Dedifferentiated amniotic fluid mesenchymal stem cell (primary cell): Measurements from ENCODE around the gene FBXL16.
"Not testable (repeated sequence)": the region's sequence is repeated elsewhere in the genome, so short reads cannot be mapped to it uniquely, and the experiment has no call there.

Experiments used
- DNase-seq: peaks from one replicate; pipeline ENCODE4 v3.0.0-alpha.2; 2016; ENCODE audit errors: extremely low spot score

Gene FBXL16, protein sequence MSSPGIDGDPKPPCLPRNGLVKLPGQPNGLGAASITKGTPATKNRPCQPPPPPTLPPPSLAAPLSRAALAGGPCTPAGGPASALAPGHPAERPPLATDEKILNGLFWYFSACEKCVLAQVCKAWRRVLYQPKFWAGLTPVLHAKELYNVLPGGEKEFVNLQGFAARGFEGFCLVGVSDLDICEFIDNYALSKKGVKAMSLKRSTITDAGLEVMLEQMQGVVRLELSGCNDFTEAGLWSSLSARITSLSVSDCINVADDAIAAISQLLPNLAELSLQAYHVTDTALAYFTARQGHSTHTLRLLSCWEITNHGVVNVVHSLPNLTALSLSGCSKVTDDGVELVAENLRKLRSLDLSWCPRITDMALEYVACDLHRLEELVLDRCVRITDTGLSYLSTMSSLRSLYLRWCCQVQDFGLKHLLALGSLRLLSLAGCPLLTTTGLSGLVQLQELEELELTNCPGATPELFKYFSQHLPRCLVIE

DNA sequence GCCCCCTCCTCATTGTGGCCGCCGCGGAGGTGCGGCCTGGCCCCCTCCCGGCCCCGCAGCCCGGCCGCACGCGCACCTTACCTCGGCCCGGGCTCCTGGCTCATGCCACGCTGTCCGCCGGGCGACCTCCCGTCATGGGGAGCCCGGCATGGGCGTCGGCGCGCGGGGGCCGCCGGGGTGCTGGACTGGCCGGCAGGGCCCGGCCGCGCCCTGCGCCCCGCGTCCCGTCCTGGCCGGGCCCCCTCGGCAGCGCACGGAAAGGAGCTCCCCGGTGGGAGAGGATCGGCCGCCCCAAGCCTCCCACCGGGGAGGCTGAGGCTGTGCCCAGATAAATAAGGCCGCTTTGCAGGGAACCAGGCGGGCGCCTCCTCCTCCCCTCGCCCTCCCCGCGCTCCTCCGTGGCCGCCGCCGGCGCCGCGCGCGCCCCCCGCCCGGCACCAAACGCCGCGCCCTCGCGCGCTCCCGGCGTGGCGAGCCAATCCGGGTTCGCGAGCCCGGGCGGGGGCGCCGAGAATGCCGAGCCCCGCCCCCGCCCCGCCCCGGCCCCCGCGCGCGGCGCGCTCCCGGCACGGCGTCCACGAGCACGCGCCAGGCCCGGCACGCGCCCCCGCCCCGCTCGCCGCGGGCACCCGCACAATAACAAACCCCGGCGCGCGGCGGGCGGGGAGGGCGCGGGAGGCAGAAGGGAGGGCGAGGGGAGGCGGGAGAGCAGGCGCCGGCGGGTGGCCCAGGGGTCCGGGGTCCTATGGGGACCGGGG is at the start of gene FBXL16:
Gene FBXL16 (minus strand): TSS at position 371 of the 758 bp plus-strand sequence. CDS start 8,396 bp downstream, outside the sequence.
- DNase-seq = no peak

DNA sequence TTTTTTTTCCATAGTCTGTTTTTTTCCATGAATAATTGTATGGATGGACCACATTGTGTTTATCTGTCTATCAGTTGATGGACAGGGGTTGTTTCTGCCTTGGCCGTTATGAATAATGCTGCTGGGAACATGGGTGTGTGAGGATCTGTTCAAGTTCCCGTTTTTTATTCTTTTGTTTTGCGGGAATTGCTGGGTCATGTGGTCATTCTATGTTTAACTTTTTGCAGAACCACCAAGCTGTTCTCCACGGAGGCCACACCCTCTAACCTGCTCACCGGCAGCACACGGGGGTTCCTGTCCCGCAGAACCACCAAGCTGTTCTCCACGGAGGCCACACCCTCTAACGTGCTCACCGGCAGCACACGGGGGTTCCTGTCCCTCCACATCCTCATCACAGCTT is 49.1 kb upstream of the FBXL16 start:
- no peak for DNase-seq

DNA sequence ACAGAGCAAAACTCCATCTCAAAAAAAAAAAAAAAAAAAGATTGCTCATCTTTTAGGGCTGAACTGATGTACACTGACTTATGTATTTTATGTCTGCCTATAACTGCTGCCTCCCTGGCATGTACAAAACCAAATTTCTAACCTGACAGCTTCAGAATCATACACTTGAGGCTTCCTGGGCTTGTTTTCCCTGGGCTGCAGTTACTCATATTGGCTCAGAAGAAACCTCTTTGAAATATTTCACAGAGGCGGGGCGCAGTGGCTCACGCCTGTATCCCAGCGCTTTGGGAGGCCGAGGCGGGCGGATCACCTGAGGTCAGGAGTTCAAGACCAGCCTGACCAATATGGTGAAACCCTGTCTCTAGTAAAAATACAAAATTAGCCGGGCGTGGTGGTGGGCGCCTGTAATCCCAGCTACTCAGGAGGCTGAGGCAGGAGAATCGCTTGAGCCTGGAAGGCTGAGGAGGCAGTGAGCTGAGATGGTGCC is 48.6 kb upstream of the FBXL16 start:
- DNase-seq = not testable (repeated sequence)

DNA sequence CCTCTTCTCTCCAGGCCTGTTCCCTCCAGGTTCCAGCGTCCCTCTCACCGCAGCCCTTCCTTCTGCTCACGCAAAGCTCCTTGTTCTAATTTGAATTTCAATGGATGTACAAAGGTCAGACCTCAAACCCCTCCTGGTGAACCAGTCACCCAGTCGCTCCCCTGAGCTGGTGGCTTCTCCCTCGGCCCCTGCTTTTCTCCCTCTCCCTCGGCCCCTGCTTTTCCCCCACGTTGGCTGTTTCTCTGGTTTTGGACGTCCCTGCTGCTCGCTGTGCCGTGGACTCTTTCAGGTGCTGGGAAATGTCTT is 46.4 kb upstream of the FBXL16 start:
- no peak for DNase-seq

GRCh38 chr16:751152-752006 is 45.8 kb upstream of the FBXL16 start:
- no peak for DNase-seq

DNA sequence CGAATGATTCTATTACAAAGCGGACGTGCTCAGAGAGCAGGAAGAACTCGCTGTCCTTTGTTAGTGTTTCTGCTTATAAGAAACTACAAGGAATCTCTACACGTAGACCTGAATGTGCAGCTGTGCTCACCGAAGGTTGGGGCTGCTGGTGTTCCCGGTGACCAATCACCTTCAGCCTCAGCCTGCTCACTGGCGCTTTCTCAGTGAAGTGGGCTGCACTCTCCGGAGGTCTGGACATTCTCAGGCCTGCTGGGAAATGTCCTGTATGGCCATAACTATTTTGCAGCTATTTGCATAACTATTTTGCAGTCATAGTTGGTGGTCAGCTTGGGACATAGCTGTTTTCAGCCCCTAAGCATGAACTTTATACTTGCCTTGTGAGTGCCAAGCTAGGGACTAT is 44.9 kb upstream of the FBXL16 start:
- no peak for DNase-seq

DNA sequence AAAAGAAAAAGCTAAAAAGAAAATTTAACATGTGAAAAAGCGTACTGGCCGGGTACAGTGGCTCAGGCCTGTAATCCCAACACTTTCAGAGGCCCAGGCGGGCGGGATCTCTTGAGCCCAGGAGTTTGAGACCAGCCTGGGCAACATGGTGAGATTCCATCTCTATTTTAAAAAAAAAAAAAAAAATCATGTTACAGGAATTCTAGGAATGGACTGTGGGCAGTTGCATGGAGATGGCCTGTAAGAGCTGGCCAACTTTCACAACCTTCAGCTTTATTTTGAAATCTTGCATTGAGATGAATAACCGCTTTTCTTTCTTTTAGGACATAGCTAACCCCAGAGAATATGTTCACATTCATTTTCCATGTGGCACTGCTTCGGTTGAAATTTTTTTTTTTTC is 43.4 kb upstream of the FBXL16 start:
- peak; percentile 91 for DNase-seq

- no peak for DNase-seq
These were observed 42.6 kb upstream of the FBXL16 start for GRCh38 chr16:747978-748746.

DNA sequence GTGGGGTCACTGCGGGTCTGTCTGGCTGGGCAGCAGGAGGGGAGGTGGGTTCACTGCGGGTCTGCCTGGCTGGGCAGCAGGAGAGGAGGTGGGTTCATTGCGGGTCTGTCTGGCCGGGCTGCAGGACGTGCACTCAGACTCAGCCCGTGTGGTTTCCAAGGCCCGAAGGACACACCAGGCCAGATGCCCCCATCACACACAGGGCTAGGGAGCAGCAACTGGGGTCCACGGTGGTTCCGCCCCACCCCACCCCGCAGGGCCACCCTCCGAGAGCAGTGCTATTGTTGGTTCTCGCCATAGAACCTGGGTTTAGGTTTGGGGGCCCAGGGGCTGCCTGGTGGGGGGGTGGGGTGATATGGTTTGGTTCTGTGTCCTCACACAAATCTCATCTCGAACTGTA is 41.0 kb upstream of the FBXL16 start:
- DNase-seq = no peak

DNA sequence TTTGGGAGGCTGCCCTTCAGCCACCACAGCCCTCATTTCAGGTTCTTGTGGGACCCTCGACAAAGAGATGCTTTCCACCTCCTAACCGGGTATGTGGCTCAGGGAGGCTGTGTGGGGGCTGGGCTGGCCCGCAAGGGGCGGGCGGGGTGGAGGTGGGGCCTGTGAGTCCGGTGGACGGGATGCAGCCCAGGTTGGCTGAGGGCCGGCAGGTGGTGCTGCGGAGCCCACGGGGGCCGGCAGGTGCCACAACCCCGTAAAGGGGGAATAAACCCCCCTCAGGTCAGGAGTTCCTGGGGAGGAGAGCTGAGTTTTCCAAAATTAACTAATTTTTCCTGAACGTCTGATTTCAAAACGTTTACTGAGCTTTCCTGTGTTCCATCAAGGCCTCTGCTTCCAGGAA is 40.1 kb upstream of the FBXL16 start:
- DNase-seq = no peak

DNA sequence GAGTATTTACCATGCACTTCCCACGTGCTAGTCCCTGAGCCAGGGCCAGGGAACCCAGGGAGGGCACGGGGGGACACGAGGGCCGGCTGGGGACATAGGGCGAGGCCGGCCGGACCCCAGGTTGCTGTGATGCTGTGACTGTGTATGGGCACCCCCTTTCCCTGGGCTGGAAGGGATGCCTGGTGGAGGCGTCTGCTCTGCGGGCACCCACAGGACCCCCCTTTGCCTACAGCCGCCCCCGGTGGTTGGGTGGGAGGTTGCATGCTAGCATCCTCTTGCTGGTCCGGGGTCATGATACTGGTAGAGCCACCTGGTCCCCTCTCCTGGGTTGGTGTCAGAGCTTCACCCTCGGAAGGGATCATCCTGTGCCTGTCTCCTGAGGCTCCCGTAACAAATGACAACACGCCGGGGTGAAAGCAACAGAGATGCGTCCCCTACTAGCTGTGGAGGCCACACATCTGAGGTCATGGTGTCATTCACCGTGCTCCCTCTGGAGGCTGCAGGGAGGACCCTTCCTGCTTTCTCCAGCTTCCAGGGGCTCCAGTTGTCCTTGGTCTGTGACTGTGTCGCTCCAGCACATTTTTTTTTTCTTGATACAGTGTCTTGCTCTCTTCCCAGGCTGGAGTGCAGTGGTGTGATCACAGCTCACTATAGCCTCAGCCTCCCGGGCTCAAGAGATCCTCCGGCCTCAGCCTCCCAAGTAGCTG is 38.3 kb upstream of the FBXL16 start:
- DNase-seq = no peak

- DNase-seq = not testable (repeated sequence)
These were observed 37.3 kb upstream of the FBXL16 start for GRCh38 chr16:742894-743293.

GRCh38 chr16:741986-742629 is 36.5 kb upstream of the FBXL16 start:
- no peak for DNase-seq

DNA sequence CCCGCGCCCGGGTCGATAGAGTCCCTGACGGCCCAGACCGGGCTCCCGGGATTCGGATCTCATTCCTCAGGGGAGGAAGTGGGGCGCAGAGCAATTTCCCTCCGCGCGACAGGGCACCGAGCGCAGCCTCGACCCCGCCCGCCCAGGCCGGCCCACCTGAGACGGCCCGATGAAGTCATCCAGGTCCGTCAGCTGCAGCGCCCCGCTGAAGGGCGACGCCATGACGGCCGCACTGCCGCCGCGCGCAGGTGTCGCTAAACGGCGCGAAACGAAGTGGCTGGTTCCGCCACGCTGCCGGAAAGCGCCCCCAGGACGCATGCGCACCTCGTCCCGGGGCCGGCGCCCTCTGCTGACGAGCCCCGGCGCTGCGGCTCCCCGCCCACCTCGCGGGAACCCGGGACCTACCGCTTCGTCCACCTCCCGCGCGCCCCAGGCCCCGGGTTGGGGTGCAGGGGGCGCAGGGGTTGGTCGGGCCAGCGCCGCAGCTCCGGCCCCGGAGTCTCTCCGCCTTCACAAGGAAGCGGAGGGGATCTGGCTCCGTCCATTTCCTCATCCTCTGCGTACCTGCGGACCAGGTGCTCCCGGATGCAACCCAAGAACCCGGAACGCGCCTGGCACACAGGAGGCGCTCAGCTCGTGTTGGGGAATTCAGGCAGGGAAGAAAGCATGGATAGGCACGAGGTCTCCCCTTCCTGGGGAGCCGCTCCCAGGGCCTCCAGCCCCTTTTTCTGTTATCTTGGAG is 35.3 kb upstream of the FBXL16 start, which contains the start of gene CIAO3:
Gene CIAO3 (minus strand): TSS at position 234 of the 742 bp plus-strand sequence. CDS start 12 bp downstream, at position 222.
- DNase-seq = peak; percentile 77

DNA sequence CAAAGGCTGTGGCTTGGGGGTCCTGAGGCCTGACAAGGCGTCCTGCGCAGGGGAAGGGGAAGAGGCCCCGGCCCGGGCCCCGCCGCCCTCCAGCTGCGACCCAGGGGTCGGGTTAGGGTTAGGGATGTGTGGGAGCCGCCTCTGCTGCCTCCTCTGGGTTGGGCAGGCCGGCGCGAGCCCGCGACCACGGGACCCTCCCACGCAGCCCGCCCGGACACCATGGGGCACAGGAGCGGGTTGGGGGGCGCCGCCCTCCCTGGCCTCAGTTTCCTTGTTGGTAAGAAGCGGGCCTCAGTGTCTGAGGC is 34.8 kb upstream of the FBXL16 start:
- no peak for DNase-seq

GRCh38 chr16:739560-740458 is 34.2 kb upstream of the FBXL16 start:
- DNase-seq = no peak

DNA sequence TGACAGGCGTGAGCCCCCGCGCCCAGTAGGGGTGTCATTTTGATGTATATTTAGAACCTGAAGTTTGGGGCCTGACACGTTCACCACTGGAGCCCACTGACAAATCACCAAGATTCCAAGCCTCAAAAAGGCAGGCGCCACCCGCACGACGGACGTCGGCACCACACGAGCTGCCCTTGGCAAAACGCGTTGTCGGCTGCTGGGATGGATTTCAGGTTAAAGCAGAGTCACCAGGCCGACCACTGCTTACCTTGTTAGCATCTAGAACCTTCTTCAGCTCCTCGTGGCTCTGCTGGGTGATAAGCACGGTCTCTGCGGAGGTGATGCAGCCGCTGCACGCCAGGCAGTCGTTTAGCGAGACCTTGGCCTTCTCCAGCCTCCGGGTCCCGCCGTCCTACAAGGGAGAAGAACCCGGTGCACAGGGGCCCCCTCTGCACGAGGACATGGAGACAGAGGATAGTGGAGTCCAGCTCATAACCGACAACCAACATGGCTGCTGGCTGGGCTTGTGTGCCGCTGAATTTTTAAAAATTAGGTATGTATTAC is 31.4 kb upstream of the FBXL16 start:
- no peak for DNase-seq

DNA sequence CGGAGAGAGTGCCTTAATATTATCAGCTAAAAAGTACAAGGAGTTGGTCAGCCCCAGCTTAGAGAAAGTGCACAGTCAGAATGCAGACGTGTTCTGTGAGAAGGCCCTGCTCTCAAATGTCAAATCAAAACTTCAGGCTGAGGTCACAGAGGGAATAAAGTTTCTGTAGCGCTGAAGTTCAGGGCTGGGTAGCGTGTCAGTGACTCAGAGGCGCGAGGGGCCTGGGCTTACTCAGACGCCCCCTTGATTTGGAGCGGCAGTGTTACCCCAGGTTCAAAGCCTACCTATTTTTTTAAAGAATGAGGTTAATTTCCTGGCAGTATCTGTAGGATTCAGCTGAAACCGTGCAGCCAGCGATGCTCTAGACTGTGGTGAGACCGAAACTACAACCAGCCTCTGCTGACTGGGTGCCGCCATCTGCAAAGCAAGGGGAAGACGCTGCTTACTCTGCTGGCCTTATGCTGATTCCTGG is 30.4 kb upstream of the FBXL16 start:
- no peak for DNase-seq
